ENCODE measurements around the gene STEAP3. TPM values are rescaled to one million over a fixed set of nuclear protein-coding genes. Genes with fewer than 3 reads are reported as not detected.

STEAP3 gene
- total RNA-seq, 1 donor from 2014 or later: 11.8 TPM

- ATAC-seq: no peak
- intact Hi-C loops (cut with micrococcal nuclease): no loop called here
- DNase-seq: no peak
These were observed 18.9 kb downstream of the STEAP3 start for GRCh38 chr2:119242276-119243119.

- no peak for DNase-seq
- ATAC-seq: no peak
- intact Hi-C loops (cut with micrococcal nuclease): no loop called here
These were observed 20.0 kb downstream of the STEAP3 start for GRCh38 chr2:119243621-119244020.

- no peak for ATAC-seq
- DNase-seq: no peak
- intact Hi-C loops (cut with micrococcal nuclease): no loop called here
These were observed 21.6 kb downstream of the STEAP3 start for GRCh38 chr2:119245076-119245840.

- DNase-seq (no peak), ATAC-seq (no peak)
- intact Hi-C loops (cut with micrococcal nuclease): no loop called here
These were observed 22.2 kb downstream of the STEAP3 start for GRCh38 chr2:119245841-119246230.

- DNase-seq (no peak), ATAC-seq (no peak)
- intact Hi-C loops (cut with micrococcal nuclease): no loop called here
These were observed 23.5 kb downstream of the STEAP3 start for GRCh38 chr2:119246884-119247843.

GRCh38 chr2:119247844-119248271 is 24.2 kb downstream of the STEAP3 start:
- no peak for DNase-seq
- intact Hi-C loops (cut with micrococcal nuclease): no loop called here
- no peak for ATAC-seq

GRCh38 chr2:119248311-119248710 is 24.7 kb downstream of the STEAP3 start:
- no peak for ATAC-seq
- DNase-seq: no peak
- intact Hi-C loops (cut with micrococcal nuclease): no loop called here

GRCh38 chr2:119248751-119249150 is 25.1 kb downstream of the STEAP3 start:
- DNase-seq: no peak
- intact Hi-C loops (cut with micrococcal nuclease): no loop called here
- no peak for ATAC-seq

- DNase-seq: no peak
- no peak for ATAC-seq
- intact Hi-C loops (cut with micrococcal nuclease): no loop called here
These were observed 25.7 kb downstream of the STEAP3 start for GRCh38 chr2:119249311-119249710.

- DNase-seq (no peak), ATAC-seq (no peak)
- intact Hi-C loops (cut with micrococcal nuclease): no loop called here
These were observed 26.5 kb downstream of the STEAP3 start for GRCh38 chr2:119249855-119250717.

- ATAC-seq (no peak), DNase-seq (no peak)
These were observed 27.2 kb downstream of the STEAP3 start for GRCh38 chr2:119250718-119251290.

GRCh38 chr2:119251652-119252051 is 28.0 kb downstream of the STEAP3 start:
- no peak for DNase-seq
- intact Hi-C loops (cut with micrococcal nuclease): no loop called here
- ATAC-seq: no peak

More at GRCh38 chr2:119250718-119251290, 27.2 kb downstream of the STEAP3 start:
- intact Hi-C loops (cut with micrococcal nuclease): no loop called here

GRCh38 chr2:119252186-119253113 is 28.8 kb downstream of the STEAP3 start:
- intact Hi-C loops (cut with micrococcal nuclease): no loop called here
- DNase-seq: no peak
- no peak for ATAC-seq

GRCh38 chr2:119253114-119253702 is 29.6 kb downstream of the STEAP3 start:
- ATAC-seq (no peak), DNase-seq (no peak)
- intact Hi-C loops (cut with micrococcal nuclease): no loop called here

GRCh38 chr2:119253760-119254600 is 30.3 kb downstream of the STEAP3 start:
- ATAC-seq: no peak
- DNase-seq: no peak
- intact Hi-C loops (cut with micrococcal nuclease): no loop called here

- intact Hi-C loops (cut with micrococcal nuclease): no loop called here
- ATAC-seq (no peak), DNase-seq (no peak)
These were observed 31.0 kb downstream of the STEAP3 start for GRCh38 chr2:119254601-119255080.

Measured in left ventricle myocardium superior (tissue), 1 donor.